Natural killer cell (primary cell): ENCODE measurements around the gene FN3K. TPM values are rescaled to one million over a fixed set of nuclear protein-coding genes. Genes with fewer than 3 reads are reported as not detected.
A peak's percentile ranks its signal among the peaks of the same experiment; 100 is the strongest.

Experiments
- ATAC-seq, 3 donors: fragments of 150-1000 bp in 2 of 3; fragments of 200-7000 bp in 1 of 3; cut with Tn5 transposase; 1 replicate in 1 of 3; 2 replicates in 2 of 3; pipeline ENCODE4 v1.10.0; 2021; ENCODE audit warnings: mild to moderate bottlenecking in 2 of 3, moderate library complexity in 2 of 3
- DNase-seq, 2 donors: peaks; one replicate each; pipeline versions ENCODE4 v3.0.0 to v3.0.0-alpha.2; 2013 to 2021; ENCODE audit warnings: mixed read lengths in 1 of 2
- H3K27ac ChIP-seq: one replicate; pipeline ENCODE4 v1.5.1; 2013; ENCODE audit warnings: mild to moderate bottlenecking, low read length
- H3K27me3 ChIP-seq: one replicate; pipeline ENCODE4 v1.6.1; 2013; ENCODE audit warnings: low read length; ENCODE audit not compliant: control insufficient read depth, insufficient read depth
- H3K36me3 ChIP-seq: one replicate; pipeline ENCODE4 v1.6.1; 2013; ENCODE audit warnings: low read length; ENCODE audit not compliant: control insufficient read depth, insufficient read depth
- H3K4me1 ChIP-seq: one replicate; pipeline ENCODE4 v1.6.1; 2013; ENCODE audit warnings: low read length; ENCODE audit not compliant: control insufficient read depth, insufficient read depth
- H3K4me3 ChIP-seq: one replicate; pipeline ENCODE4 v1.5.1; 2013; ENCODE audit warnings: low read length
- H3K9me3 ChIP-seq: one replicate; pipeline ENCODE4 v1.6.1; 2013; ENCODE audit warnings: low read length; ENCODE audit not compliant: control insufficient read depth, insufficient read depth
- H3K27ac Mint-ChIP-seq, 2 donors: one replicate each; pipeline ENCODE4 v1.8.0; 2022; ENCODE audit warnings: mild to moderate bottlenecking in 2 of 2, mixed read lengths in 2 of 2, moderate library complexity in 1 of 2
- H3K27me3 Mint-ChIP-seq, 2 donors: one replicate each; pipeline ENCODE4 v1.8.0; 2022; ENCODE audit warnings: low read depth in 2 of 2, mixed read lengths in 2 of 2
- H3K36me3 Mint-ChIP-seq: one replicate; pipeline ENCODE4 v1.8.0; 2022; ENCODE audit warnings: mixed read lengths
- H3K4me1 Mint-ChIP-seq, 2 donors: one replicate each; pipeline ENCODE4 v1.8.0; 2022; ENCODE audit warnings: mixed read lengths in 2 of 2
- H3K4me3 Mint-ChIP-seq: one replicate; pipeline ENCODE4 v1.8.0; 2022; ENCODE audit warnings: mild to moderate bottlenecking, moderate library complexity, mixed read lengths
- H3K9me3 Mint-ChIP-seq, 2 donors: one replicate each; pipeline ENCODE4 v1.8.0; 2022; ENCODE audit warnings: mixed read lengths in 2 of 2
- WGBS: methylation state at CpG from one replicate; pipeline ENCODE4 v1.1.7; 2013; ENCODE audit warnings: missing lambda C conversion rate; ENCODE audit not compliant: insufficient coverage; 5-methylcytosine and 5-hydroxymethylcytosine counted together
- intact Hi-C: fragments of 100-400 bp; cut with micrococcal nuclease; formaldehyde crosslinking; loops from one replicate; pipeline ENCODE4 v1.14.2; 2022
- total RNA-seq, 4 donors: library from RNA; stranded (reverse); fragments of 120-200 nt in 1 of 4; gene quantifications; one replicate each; pipeline versions ENCODE4 v1.2.3 to v1.2.4, GENCODE V29; 2013 to 2022
- TF ChIP-seq, protein P1 (sequence below): fragments of 200-600 bp; IDR thresholded peaks from one replicate; pipeline ENCODE4 v1.8.0; 2022; ENCODE audit warnings: antibody characterized with exemption

The FN3K gene
- total RNA-seq: 1 to 10 TPM; 4.9 to 6.1 (median 5.5) TPM
- 1.0 TPM for total RNA-seq (2013)

DNA sequence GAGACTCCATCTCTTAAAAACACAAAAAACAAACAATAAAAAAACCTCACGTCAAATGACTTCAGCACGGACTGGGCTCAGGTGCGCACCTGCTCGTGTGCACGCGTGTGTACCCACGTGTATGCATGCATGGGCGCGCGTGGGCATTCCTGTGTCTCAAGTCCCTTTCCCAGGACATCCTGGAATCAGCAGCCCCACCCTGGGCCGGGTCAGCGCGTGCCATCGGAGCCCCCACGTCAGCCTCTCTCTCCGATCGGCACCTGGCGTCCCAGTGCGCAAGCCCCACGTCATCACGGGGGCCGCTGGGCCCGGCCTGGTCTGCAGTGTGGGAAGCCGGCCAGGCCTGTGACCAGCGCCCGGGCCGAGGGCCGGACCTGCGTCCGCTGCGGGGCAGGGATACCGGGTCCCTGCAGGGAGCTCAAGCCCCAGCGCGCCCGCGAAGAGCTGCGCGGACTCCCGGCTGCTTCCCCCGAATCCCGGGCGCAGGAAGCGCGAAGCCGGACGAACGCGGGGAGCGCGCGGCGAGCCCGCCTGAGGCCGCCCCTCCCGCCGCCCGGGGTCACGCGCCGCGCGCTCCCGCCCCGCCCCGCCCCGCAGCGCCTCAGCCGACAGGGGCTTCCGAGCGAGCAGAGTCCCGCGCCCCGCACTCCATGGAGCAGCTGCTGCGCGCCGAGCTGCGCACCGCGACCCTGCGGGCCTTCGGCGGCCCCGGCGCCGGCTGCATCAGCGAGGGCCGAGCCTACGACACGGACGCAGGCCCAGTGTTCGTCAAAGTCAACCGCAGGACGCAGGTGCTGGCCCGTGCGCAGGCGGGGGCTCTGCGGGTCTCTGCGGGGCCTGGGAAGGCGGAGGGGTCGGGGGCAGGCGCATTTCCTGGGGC, at the start of gene FN3K:
Gene FN3K (plus strand): TSS at position 629 of the 880 bp plus-strand sequence. CDS start 22 bp downstream, at position 651.
- Histone ChIP-seq H3K36me3 (peaks cover under 1% of the 10 kb centered on the region), H3K27me3 (no peaks in the 10 kb centered on the region), H3K9me3 (peaks cover 6% of the 10 kb centered on the region), H3K27ac (no peak within 1 kb of the TSS), H3K4me3 (no peak within 1 kb of the TSS), H3K4me1 (peaks cover 11% of the 10 kb centered on the region)
- H3K27me3 Mint-ChIP-seq: peaks cover 0 to 2% of the 10 kb centered on the region in 2 donors
- intact Hi-C loops: no loop called here
- no peak within 1 kb of the TSS for H3K27ac Mint-ChIP-seq
- peaks cover 0 to 5% of the 10 kb centered on the region in 2 donors for H3K9me3 Mint-ChIP-seq
- peaks cover 5% of the 10 kb centered on the region for H3K36me3 Mint-ChIP-seq
- 8% methylated on average over 101 of the region's 101 CpGs for WGBS
- ATAC-seq (peak; percentile 55 to 83 (median 79)), DNase-seq (peak in 1 of 2 donors; percentile 55)
- TF ChIP-seq, protein P1, sequence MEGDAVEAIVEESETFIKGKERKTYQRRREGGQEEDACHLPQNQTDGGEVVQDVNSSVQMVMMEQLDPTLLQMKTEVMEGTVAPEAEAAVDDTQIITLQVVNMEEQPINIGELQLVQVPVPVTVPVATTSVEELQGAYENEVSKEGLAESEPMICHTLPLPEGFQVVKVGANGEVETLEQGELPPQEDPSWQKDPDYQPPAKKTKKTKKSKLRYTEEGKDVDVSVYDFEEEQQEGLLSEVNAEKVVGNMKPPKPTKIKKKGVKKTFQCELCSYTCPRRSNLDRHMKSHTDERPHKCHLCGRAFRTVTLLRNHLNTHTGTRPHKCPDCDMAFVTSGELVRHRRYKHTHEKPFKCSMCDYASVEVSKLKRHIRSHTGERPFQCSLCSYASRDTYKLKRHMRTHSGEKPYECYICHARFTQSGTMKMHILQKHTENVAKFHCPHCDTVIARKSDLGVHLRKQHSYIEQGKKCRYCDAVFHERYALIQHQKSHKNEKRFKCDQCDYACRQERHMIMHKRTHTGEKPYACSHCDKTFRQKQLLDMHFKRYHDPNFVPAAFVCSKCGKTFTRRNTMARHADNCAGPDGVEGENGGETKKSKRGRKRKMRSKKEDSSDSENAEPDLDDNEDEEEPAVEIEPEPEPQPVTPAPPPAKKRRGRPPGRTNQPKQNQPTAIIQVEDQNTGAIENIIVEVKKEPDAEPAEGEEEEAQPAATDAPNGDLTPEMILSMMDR: no peak
- peak within 1 kb of the TSS; percentile 73 for H3K4me3 Mint-ChIP-seq
- peaks cover 0 to 5% of the 10 kb centered on the region in 2 donors for H3K4me1 Mint-ChIP-seq

- intact Hi-C loops: no loop called here
- Histone ChIP-seq H3K36me3 (no peaks in the 10 kb centered on the region), H3K27me3 (no peaks in the 10 kb centered on the region), H3K9me3 (no peaks in the 10 kb centered on the region), H3K4me3 (no peak overlapping the region), H3K4me1 (no peaks in the 10 kb centered on the region), H3K27ac (no peak overlapping the region)
- peaks cover 0 to 5% of the 10 kb centered on the region in 2 donors for H3K9me3 Mint-ChIP-seq
- no peaks in the 10 kb centered on the region for H3K4me1 Mint-ChIP-seq
- H3K27me3 Mint-ChIP-seq: no peaks in the 10 kb centered on the region
- H3K4me3 Mint-ChIP-seq: no peak overlapping the region
- 95% methylated on average over 18 of the region's 19 CpGs for WGBS
- TF ChIP-seq, protein P1: no peak
- no peak overlapping the region for H3K27ac Mint-ChIP-seq
- no peaks in the 10 kb centered on the region for H3K36me3 Mint-ChIP-seq
- no peak for DNase-seq
- ATAC-seq: no peak
These were observed 48.8 kb upstream of the FN3K start for GRCh38 chr17:82686366-82687324.

- Histone ChIP-seq H3K27me3 (no peaks in the 10 kb centered on the region), H3K4me1 (no peaks in the 10 kb centered on the region), H3K27ac (no peak overlapping the region), H3K9me3 (no peaks in the 10 kb centered on the region), H3K4me3 (no peak overlapping the region), H3K36me3 (no peaks in the 10 kb centered on the region)
- Mint-ChIP-seq H3K27me3 (no peaks in the 10 kb centered on the region), H3K9me3 (no peaks in the 10 kb centered on the region), H3K36me3 (no peaks in the 10 kb centered on the region), H3K27ac (no peak overlapping the region), H3K4me1 (no peaks in the 10 kb centered on the region), H3K4me3 (no peak overlapping the region)
- intact Hi-C loops: no loop called here
- TF ChIP-seq, protein P1: no peak
- no peak for DNase-seq
- no peak for ATAC-seq
- WGBS: 91% methylated on average over 9 of the region's 10 CpGs
These were observed 48.0 kb upstream of the FN3K start for GRCh38 chr17:82687375-82687861.
